ENCODE measurements around the gene FOXC1. TPM values are rescaled to one million over a fixed set of nuclear protein-coding genes. Genes with fewer than 3 reads are reported as not detected.

The FOXC1 gene
- polyA plus RNA-seq, 1 donor from 2014 or later, result 0.09 TPM

DNA sequence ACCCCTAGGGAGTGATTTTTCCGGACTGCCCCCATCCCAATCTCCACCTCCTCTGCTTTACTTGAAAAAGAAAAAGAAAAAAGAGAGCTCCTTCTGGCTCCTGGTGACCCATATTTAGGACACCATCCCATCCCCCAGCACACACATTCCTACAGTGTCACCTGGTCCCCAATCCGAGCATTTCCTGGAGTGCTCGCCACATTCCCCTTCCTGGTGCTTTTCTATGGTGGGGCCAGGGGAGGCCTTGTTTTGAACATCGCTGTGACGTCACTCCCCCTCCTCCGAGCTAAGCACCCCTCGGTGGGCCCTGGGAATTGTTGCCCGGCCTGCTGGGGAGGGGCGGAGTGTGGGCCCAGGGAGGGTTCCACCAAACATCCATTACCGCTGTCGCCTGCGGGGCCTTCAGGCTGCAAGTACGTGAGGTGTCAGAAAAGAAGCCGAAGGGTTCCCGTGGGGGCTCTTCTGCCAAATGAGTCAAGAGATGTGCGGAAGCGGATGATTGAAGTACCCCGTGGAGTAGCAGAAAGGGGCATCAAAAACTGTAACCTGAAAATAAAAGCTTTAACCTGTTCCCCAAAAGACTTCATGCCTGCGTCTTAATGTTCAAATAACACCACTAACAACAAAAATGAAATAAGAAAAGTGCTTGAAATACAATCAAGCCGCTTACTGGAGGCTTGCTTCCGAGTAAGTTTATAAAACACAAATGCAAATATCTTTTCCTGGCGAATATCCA is 2.8 kb upstream of the FOXC1 start:
- no peaks in the 10 kb centered on the region for H3K79me2 ChIP-seq (replicated peaks; ENCODE audit: insufficient read depth, low read length)
- H3K9ac ChIP-seq (ENCODE audit: low read length), result no peak overlapping the region
- no peaks in the 10 kb centered on the region for H3K9me2 ChIP-seq (ENCODE audit: insufficient read depth, low read length)
- no peak overlapping the region for H3K27ac ChIP-seq (ENCODE audit: low read length)
- H4K20me1 ChIP-seq (ENCODE audit: insufficient read depth), result no peaks in the 10 kb centered on the region
- H3F3A ChIP-seq (ENCODE audit: insufficient read depth, low read length, poor library complexity, severe bottlenecking), result no peaks in the 10 kb centered on the region
- no peak overlapping the region for H3K4me3 ChIP-seq (ENCODE audit: low read length)
- TF ChIP-seq SMC3 (conservative IDR thresholded peaks at IDR 0.05; ENCODE audit: poor library complexity) (no peak), EP300 (conservative IDR thresholded peaks at IDR 0.05; ENCODE audit: poor library complexity, severe bottlenecking) (no peak), POLR2AphosphoS5 (IDR thresholded peaks at IDR 0.05) (no peak), EZH2 (IDR thresholded peaks at IDR 0.05; ENCODE audit: borderline replicate concordance, insufficient read depth, low read length, poor library complexity, severe bottlenecking) (no peak), TAF1 (IDR thresholded peaks at IDR 0.05; ENCODE audit: low read depth) (no peak), RAD21 (conservative IDR thresholded peaks at IDR 0.05) (no peak), MXI1 (conservative IDR thresholded peaks at IDR 0.05; ENCODE audit: poor library complexity, severe bottlenecking) (no peak)
- TF ChIP-seq, protein P1, sequence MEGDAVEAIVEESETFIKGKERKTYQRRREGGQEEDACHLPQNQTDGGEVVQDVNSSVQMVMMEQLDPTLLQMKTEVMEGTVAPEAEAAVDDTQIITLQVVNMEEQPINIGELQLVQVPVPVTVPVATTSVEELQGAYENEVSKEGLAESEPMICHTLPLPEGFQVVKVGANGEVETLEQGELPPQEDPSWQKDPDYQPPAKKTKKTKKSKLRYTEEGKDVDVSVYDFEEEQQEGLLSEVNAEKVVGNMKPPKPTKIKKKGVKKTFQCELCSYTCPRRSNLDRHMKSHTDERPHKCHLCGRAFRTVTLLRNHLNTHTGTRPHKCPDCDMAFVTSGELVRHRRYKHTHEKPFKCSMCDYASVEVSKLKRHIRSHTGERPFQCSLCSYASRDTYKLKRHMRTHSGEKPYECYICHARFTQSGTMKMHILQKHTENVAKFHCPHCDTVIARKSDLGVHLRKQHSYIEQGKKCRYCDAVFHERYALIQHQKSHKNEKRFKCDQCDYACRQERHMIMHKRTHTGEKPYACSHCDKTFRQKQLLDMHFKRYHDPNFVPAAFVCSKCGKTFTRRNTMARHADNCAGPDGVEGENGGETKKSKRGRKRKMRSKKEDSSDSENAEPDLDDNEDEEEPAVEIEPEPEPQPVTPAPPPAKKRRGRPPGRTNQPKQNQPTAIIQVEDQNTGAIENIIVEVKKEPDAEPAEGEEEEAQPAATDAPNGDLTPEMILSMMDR (IDR thresholded peaks at IDR 0.05; ENCODE audit: poor library complexity, severe bottlenecking), result no peak
- TF ChIP-seq, protein P2, sequence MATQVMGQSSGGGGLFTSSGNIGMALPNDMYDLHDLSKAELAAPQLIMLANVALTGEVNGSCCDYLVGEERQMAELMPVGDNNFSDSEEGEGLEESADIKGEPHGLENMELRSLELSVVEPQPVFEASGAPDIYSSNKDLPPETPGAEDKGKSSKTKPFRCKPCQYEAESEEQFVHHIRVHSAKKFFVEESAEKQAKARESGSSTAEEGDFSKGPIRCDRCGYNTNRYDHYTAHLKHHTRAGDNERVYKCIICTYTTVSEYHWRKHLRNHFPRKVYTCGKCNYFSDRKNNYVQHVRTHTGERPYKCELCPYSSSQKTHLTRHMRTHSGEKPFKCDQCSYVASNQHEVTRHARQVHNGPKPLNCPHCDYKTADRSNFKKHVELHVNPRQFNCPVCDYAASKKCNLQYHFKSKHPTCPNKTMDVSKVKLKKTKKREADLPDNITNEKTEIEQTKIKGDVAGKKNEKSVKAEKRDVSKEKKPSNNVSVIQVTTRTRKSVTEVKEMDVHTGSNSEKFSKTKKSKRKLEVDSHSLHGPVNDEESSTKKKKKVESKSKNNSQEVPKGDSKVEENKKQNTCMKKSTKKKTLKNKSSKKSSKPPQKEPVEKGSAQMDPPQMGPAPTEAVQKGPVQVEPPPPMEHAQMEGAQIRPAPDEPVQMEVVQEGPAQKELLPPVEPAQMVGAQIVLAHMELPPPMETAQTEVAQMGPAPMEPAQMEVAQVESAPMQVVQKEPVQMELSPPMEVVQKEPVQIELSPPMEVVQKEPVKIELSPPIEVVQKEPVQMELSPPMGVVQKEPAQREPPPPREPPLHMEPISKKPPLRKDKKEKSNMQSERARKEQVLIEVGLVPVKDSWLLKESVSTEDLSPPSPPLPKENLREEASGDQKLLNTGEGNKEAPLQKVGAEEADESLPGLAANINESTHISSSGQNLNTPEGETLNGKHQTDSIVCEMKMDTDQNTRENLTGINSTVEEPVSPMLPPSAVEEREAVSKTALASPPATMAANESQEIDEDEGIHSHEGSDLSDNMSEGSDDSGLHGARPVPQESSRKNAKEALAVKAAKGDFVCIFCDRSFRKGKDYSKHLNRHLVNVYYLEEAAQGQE (IDR thresholded peaks at IDR 0.05; ENCODE audit: borderline replicate concordance), result no peak
- no peak overlapping the region for H3K4me2 ChIP-seq (ENCODE audit: low read length)
- H3K36me3 ChIP-seq (ENCODE audit: insufficient read depth, low read length), result no peaks in the 10 kb centered on the region
- H2AFZ ChIP-seq (ENCODE audit: low read depth, low read length), result no peak overlapping the region
- H3K27me3 ChIP-seq (ENCODE audit: insufficient read depth, low read depth, low read length), result peaks cover 92% of the 10 kb centered on the region
- no peaks in the 10 kb centered on the region for H3K9me3 ChIP-seq (ENCODE audit: low read length)

DNA sequence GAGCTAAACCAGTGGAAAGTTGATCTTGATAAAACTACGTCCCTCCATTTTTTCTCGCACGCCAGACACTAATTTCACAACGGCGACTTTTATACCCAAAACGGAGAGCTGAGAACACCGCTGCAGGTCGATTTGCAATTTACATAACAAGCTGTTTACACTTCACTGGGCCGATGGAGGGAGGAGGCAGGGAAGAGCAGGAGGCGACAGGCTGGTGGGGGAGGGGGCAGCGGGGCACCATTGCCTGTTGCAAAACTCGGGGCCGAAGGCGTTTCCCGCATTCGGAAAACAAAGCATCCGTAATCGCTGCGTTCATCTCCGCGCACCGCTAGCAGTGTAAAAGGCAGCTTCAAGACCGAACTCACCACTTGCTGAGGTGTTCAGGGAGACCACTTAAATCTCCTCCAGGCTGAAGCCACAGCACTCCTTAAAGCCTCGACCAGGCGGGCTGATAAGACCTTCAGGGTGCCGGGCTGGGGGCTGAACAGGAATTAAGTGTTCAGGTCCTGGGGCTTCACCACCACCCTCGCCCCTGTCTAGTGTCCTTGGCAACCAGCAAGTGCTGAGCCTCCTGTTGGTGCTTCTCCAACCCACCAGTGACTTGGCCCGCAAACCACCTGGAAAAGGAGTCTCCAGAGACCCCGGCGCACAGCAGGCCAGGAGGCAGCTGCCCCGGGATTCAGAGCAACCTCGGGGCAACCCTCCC is 2.0 kb upstream of the FOXC1 start:
- H3F3A ChIP-seq (ENCODE audit: insufficient read depth, low read length, poor library complexity, severe bottlenecking), result no peaks in the 10 kb centered on the region
- no peaks in the 10 kb centered on the region for H3K9me2 ChIP-seq (ENCODE audit: insufficient read depth, low read length)
- H3K4me3 ChIP-seq (ENCODE audit: low read length), result no peak overlapping the region
- H3K4me2 ChIP-seq (ENCODE audit: low read length), result no peak overlapping the region
- H3K27ac ChIP-seq (ENCODE audit: low read length), result no peak overlapping the region
- no peaks in the 10 kb centered on the region for H4K20me1 ChIP-seq (ENCODE audit: insufficient read depth)
- TF ChIP-seq SMC3 (conservative IDR thresholded peaks at IDR 0.05; ENCODE audit: poor library complexity) (no peak), POLR2AphosphoS5 (IDR thresholded peaks at IDR 0.05) (peak; percentile 69), MXI1 (conservative IDR thresholded peaks at IDR 0.05; ENCODE audit: poor library complexity, severe bottlenecking) (no peak), EZH2 (IDR thresholded peaks at IDR 0.05; ENCODE audit: borderline replicate concordance, insufficient read depth, low read length, poor library complexity, severe bottlenecking) (peak; percentile 79), RAD21 (conservative IDR thresholded peaks at IDR 0.05) (no peak), TAF1 (IDR thresholded peaks at IDR 0.05; ENCODE audit: low read depth) (no peak), EP300 (conservative IDR thresholded peaks at IDR 0.05; ENCODE audit: poor library complexity, severe bottlenecking) (no peak)
- TF ChIP-seq, protein P1 (IDR thresholded peaks at IDR 0.05; ENCODE audit: poor library complexity, severe bottlenecking), result no peak
- TF ChIP-seq, protein P2 (IDR thresholded peaks at IDR 0.05; ENCODE audit: borderline replicate concordance), result no peak
- H2AFZ ChIP-seq (ENCODE audit: low read depth, low read length), result no peak overlapping the region
- no peaks in the 10 kb centered on the region for H3K9me3 ChIP-seq (ENCODE audit: low read length)
- H3K79me2 ChIP-seq (replicated peaks; ENCODE audit: insufficient read depth, low read length), result no peaks in the 10 kb centered on the region
- no peaks in the 10 kb centered on the region for H3K36me3 ChIP-seq (ENCODE audit: insufficient read depth, low read length)
- H3K9ac ChIP-seq (ENCODE audit: low read length), result no peak overlapping the region
- peaks cover 93% of the 10 kb centered on the region for H3K27me3 ChIP-seq (ENCODE audit: insufficient read depth, low read depth, low read length)

All from neural cell (in vitro differentiated cells).